Lower leg skin (tissue), 3 donors: ENCODE measurements around the gene KITLG.

Experiments used
- POLR2A ChIP-seq, 2 donors: fragments of 450-650 bp; IDR thresholded peaks; one replicate each; pipeline ENCODE4 v1.6.1; 2016 to 2017; ENCODE audit warnings: antibody characterized with exemption in 2 of 2, mild to moderate bottlenecking in 1 of 2, moderate library complexity in 1 of 2
- TF ChIP-seq, protein P1 (sequence below), 3 donors: fragments of 450-650 bp; IDR thresholded peaks; one replicate each; pipeline ENCODE4 v1.5.1; 2016; ENCODE audit warnings: antibody characterized with exemption in 3 of 3, mild to moderate bottlenecking in 3 of 3, moderate library complexity in 2 of 3

DNA sequence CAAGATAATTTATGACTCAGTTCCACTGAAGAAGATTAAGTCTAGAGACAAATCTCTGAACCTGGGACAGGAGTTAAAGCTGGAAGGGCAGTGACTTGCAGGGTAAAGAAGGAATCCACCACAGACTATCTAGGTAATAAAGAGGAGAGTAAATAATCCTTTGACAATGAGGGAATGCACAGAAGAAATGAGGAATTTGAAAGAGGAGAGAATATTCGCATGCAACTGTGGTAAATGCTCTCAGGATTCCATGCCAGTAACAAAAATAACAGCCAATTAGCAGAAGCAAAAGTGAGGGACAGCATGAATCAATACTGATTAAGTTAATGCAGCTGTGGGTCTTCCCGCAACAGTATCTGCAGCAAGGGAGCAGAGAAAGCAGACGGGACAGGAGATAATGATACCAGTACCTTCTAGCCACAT, 77.0 kb downstream of the KITLG start:
- TF ChIP-seq, protein P1, sequence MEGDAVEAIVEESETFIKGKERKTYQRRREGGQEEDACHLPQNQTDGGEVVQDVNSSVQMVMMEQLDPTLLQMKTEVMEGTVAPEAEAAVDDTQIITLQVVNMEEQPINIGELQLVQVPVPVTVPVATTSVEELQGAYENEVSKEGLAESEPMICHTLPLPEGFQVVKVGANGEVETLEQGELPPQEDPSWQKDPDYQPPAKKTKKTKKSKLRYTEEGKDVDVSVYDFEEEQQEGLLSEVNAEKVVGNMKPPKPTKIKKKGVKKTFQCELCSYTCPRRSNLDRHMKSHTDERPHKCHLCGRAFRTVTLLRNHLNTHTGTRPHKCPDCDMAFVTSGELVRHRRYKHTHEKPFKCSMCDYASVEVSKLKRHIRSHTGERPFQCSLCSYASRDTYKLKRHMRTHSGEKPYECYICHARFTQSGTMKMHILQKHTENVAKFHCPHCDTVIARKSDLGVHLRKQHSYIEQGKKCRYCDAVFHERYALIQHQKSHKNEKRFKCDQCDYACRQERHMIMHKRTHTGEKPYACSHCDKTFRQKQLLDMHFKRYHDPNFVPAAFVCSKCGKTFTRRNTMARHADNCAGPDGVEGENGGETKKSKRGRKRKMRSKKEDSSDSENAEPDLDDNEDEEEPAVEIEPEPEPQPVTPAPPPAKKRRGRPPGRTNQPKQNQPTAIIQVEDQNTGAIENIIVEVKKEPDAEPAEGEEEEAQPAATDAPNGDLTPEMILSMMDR (IDR thresholded peaks at IDR 0.05), result no peak
- no peak for TF ChIP-seq POLR2A (IDR thresholded peaks at IDR 0.05)
